Epithelial cell of proximal tubule (primary cell): ENCODE data around the gene TBCE. TPM values are rescaled to one million over a fixed set of nuclear protein-coding genes. Genes with fewer than 3 reads are reported as not detected.

Experiments
- DNase-seq: peaks from one replicate; pipeline ENCODE4 v3.0.0-alpha.2; 2011; ENCODE audit warnings: low read depth
- H3K4me3 ChIP-seq: 2 replicates; pipeline ENCODE4 v1.5.1; 2011; ENCODE audit warnings: low read depth, mild to moderate bottlenecking, low read length
- total RNA-seq: library from RNA; depleted of rRNA; stranded (reverse); fragments of >200 nt; gene quantifications from 2 replicates; pipeline ENCODE4 v1.2.3, GENCODE V29; 2015
- TF ChIP-seq, protein P1 (sequence below): conservative IDR thresholded peaks from 2 replicates; pipeline ENCODE4 v1.5.1; 2012; ENCODE audit warnings: low read depth, mild to moderate bottlenecking, low read length

The TBCE gene
- total RNA-seq, 1 donor from 2014 or later: 20.9 TPM

DNA sequence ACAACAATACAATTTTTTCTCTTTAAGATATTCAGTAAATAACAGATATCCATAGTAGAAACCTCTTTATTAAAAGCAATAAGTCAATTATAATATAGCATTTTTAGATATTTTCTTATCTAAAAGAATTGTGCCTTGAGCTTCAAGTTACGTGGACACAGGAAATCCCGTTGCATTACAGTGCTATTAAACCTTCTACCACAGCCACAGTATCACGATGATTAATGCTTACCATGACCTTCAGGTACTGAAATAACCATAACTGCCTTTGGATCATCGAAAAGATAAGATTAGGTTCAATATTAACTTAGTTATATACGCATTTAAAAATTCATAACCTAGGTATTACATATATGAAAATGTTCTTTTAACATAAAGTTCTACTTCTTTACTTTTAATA, 119.1 kb downstream of the TBCE start:
- no peak for DNase-seq
- TF ChIP-seq, protein P1, sequence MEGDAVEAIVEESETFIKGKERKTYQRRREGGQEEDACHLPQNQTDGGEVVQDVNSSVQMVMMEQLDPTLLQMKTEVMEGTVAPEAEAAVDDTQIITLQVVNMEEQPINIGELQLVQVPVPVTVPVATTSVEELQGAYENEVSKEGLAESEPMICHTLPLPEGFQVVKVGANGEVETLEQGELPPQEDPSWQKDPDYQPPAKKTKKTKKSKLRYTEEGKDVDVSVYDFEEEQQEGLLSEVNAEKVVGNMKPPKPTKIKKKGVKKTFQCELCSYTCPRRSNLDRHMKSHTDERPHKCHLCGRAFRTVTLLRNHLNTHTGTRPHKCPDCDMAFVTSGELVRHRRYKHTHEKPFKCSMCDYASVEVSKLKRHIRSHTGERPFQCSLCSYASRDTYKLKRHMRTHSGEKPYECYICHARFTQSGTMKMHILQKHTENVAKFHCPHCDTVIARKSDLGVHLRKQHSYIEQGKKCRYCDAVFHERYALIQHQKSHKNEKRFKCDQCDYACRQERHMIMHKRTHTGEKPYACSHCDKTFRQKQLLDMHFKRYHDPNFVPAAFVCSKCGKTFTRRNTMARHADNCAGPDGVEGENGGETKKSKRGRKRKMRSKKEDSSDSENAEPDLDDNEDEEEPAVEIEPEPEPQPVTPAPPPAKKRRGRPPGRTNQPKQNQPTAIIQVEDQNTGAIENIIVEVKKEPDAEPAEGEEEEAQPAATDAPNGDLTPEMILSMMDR: no peak
- H3K4me3 ChIP-seq: no peak overlapping the region

DNA sequence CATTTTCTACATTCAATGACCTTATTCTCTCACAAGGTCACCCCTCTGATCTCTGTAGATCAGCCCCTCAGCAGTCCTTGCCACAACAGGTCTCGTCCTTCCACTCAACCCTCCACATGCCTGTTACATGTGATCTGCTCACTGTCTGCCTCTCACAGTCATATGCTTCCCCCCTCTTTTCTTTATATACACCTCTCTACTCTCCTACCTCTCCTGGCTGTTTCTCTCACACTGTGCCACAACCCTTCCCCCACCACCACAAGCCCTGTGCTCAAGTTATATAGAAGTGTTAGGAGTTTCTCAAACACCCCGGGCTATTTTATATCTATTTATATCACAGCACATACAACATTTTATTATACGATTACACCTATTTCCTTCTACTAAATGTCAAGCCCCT, 124.4 kb downstream of the TBCE start:
- H3K4me3 ChIP-seq: no peak overlapping the region
- no peak for DNase-seq
- TF ChIP-seq, protein P1: no peak

DNA sequence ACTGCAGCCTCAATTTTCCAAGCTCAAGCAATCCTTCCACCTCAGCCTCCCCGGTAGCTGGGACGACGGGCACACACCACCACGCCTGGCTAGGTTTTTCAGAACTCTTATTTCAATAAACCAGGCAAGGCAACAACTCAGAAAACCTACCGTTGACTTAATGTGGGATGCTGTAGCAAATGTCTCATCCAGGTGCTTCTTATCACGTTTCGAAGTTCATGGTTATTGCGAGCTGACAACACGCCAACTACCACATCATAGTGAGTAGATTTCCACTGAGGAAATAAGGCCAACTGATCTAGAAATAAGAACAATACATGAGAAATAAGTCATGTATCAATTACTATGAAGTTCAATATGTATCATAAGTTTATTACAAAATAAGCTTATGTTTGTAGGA, 127.3 kb downstream of the TBCE start:
- H3K4me3 ChIP-seq: no peak overlapping the region
- TF ChIP-seq, protein P1: no peak
- no peak for DNase-seq

DNA sequence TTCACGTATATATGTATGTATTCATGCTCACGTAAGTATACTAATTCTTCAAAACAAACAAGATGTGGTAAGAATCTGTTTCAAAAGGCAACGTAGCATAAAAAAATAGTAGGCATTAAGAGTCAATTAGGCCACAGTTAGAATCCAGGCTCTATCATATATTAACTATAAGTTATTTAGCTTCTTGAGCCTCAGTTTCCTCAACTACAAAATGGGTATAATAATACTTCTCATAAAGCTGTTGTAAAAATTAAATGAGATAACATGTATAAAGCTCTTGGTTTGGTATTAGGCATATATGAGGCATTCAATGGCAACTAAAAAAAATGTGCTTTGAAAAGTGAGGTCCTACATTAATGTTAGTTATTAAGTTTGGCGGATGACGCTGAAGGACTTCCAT, 127.8 kb downstream of the TBCE start:
- H3K4me3 ChIP-seq: no peak overlapping the region
- TF ChIP-seq, protein P1: no peak
- DNase-seq: no peak

DNA sequence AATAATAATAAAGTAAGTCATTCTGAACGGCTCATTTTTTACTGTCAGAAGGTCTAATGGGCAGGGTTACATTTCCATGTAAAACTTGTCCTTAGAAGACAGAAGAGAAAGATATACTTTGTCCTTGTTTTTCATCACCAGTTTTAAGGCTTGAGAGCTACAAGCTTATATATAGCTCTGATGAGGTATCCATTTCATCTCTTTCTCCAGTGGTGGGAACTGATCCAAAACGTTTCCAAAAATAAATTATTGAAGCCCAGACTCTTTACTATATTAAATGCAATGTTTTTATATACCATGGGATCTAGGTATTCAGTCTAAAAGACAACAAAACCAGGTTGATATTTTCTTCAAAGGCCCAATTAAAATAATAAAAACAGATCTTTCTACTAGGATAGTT, 128.3 kb downstream of the TBCE start:
- H3K4me3 ChIP-seq: no peak overlapping the region
- TF ChIP-seq, protein P1: no peak
- DNase-seq: no peak

DNA sequence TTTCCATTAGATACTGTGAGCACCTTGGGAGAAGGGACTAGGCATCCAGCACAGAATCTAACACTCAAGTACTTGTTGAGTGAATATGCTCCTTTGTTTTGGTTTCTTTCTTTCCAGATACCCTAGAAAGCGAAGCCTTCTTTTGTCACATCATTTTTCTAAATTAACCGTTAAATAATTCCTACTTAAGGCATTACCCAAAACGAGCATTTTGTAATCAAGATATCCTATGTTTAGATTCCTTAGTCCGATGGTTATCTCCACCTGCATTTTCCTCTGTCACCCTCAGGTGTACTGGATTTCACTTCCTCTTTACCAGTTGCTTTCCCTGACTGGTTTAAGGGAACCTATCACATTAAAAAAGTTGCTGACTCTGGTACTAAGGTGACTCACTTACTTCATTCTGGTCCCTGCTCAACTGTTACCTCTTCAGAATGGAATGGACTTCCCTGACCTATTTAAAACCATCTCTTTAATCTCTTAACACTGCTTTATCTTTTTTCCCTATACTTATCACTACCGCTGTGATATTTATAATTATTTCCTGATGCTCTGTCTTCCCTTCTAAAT, 133.8 kb downstream of the TBCE start:
- H3K4me3 ChIP-seq: no peak overlapping the region
- DNase-seq: no peak
- TF ChIP-seq, protein P1: no peak

Other genes starting within 250 kb of the TBCE start
- 101 and 123 TPM in 2 replicates for gene TOMM20, start 238.6 kb upstream of the TBCE start, total RNA-seq
- 66.6 and 87.2 TPM in 2 replicates for gene RBM34, start 206.2 kb upstream of the TBCE start, total RNA-seq
- 10.9 and 13.8 TPM in 2 replicates for gene ARID4B, start 39.2 kb upstream of the TBCE start, total RNA-seq
- 17.1 and 26.3 TPM in 2 replicates for gene GGPS1, start 38.9 kb upstream of the TBCE start, total RNA-seq
- 16.5 and 33.4 TPM in 2 replicates for gene B3GALNT2, start 137.0 kb downstream of the TBCE start, total RNA-seq